Smooth muscle cell (in vitro differentiated cells): ENCODE measurements around the gene SUSD1. TPM values are rescaled to one million over a fixed set of nuclear protein-coding genes. Genes with fewer than 3 reads are reported as not detected.

Experiments used
- DNase-seq: peaks from one replicate; lab custom pipeline; 2025; ENCODE audit not compliant: unreplicated experiment; lab: John Stamatoyannopoulos, UW
- H2AFZ ChIP-seq: fragments of 200-600 bp; sonication (generic); 2 replicates; pipeline ENCODE4 v1.6.0; 2016; ENCODE audit warnings: antibody characterized with exemption, low read depth, mild to moderate bottlenecking
- H3F3A ChIP-seq: fragments of 200-600 bp; sonication (generic); 2 replicates; pipeline ENCODE4 v1.6.0; 2017; ENCODE audit warnings: antibody characterized with exemption, low read depth
- H3K27ac ChIP-seq: fragments of 200-600 bp; sonication (generic); 2 replicates; pipeline ENCODE4 v1.5.1; 2016; ENCODE audit warnings: low read depth, mild to moderate bottlenecking
- H3K27me3 ChIP-seq: fragments of 200-600 bp; sonication (generic); 2 replicates; pipeline ENCODE4 v1.6.1; 2016; ENCODE audit warnings: low read depth, mild to moderate bottlenecking
- H3K36me3 ChIP-seq: fragments of 200-600 bp; sonication (generic); 2 replicates; pipeline ENCODE4 v1.5.1; 2016; ENCODE audit warnings: low read depth
- H3K4me1 ChIP-seq: fragments of 200-600 bp; sonication (generic); 2 replicates; pipeline ENCODE4 v1.5.1; 2016; ENCODE audit warnings: low read depth
- H3K4me2 ChIP-seq: fragments of 200-600 bp; sonication (generic); 2 replicates; pipeline ENCODE4 v1.6.0; 2016; ENCODE audit warnings: mild to moderate bottlenecking
- H3K4me3 ChIP-seq: fragments of 200-600 bp; sonication (generic); 2 replicates; pipeline ENCODE4 v1.5.1; 2016; ENCODE audit warnings: mild to moderate bottlenecking
- H3K79me2 ChIP-seq: fragments of 200-600 bp; sonication (generic); 2 replicates; pipeline ENCODE4 v1.6.0; 2016; ENCODE audit warnings: low read depth, mild to moderate bottlenecking
- H3K9ac ChIP-seq: fragments of 200-600 bp; sonication (generic); 2 replicates; pipeline ENCODE4 v1.6.0; 2016; ENCODE audit warnings: low read depth
- H3K9me3 ChIP-seq: fragments of 200-600 bp; sonication (generic); replicated peaks from 2 replicates; pipeline ENCODE4 v1.5.1; 2016; ENCODE audit warnings: low read depth
- H4K20me1 ChIP-seq: fragments of 200-600 bp; sonication (generic); 2 replicates; pipeline ENCODE4 v1.6.0; 2016; ENCODE audit warnings: low read depth
- CTCF ChIP-seq: fragments of 200-600 bp; sonication (generic); IDR thresholded peaks from 2 replicates; pipeline ENCODE4 v1.5.1; 2017; ENCODE audit warnings: borderline replicate concordance, mild to moderate bottlenecking, antibody characterized with exemption; ENCODE audit not compliant: insufficient read depth, poor library complexity, severe bottlenecking
- WGBS: methylation state at CpG from one replicate; pipeline ENCODE4 v1.1.7; 2016; ENCODE audit warnings: low lambda C conversion rate; 5-methylcytosine and 5-hydroxymethylcytosine counted together
- polyA plus RNA-seq: library from polyadenylated mRNA; unstranded; fragments of >200 nt; fragmentation: Nextera tagmentation; extraction: Ambion mirVana; gene quantifications from 2 replicates; pipeline ENCODE4 v1.2.1, GENCODE V29; 2016
- total RNA-seq: library from RNA; depleted of rRNA; stranded (reverse); fragments of >200 nt; gene quantifications from 2 replicates; pipeline ENCODE4 v1.2.3, GENCODE V29; 2014

The SUSD1 gene
- total and polyA plus RNA-seq, 2 experiments from 2014 or later: 6.7 to 11.8 TPM

GRCh38 chr9:112093870-112094216 is 81.3 kb downstream of the SUSD1 start:
- no peak for TF ChIP-seq CTCF
- no peak overlapping the region for H3K27ac ChIP-seq
- no peak overlapping the region for H3K4me2 ChIP-seq
- no peak overlapping the region for H3K9ac ChIP-seq
- no peaks in the 10 kb centered on the region for H4K20me1 ChIP-seq
- no peak overlapping the region for H3K4me3 ChIP-seq
- no peaks in the 10 kb centered on the region for H3K4me1 ChIP-seq
- no peaks in the 10 kb centered on the region for H3F3A ChIP-seq
- H3K79me2 ChIP-seq: no peaks in the 10 kb centered on the region
- DNase-seq: no peak
- WGBS: 100% methylated on average over 3 of the region's 3 CpGs
- H2AFZ ChIP-seq: no peak overlapping the region
- H3K36me3 ChIP-seq: no peaks in the 10 kb centered on the region
- no peaks in the 10 kb centered on the region for H3K27me3 ChIP-seq
- no peaks in the 10 kb centered on the region for H3K9me3 ChIP-seq

GRCh38 chr9:112093147-112093869 is 81.8 kb downstream of the SUSD1 start:
- 94% methylated on average over 5 of the region's 5 CpGs for WGBS
- no peak for TF ChIP-seq CTCF
- Histone ChIP-seq H3K27ac (no peak overlapping the region), H3K9me3 (no peaks in the 10 kb centered on the region), H3K79me2 (no peaks in the 10 kb centered on the region), H3K27me3 (no peaks in the 10 kb centered on the region), H4K20me1 (no peaks in the 10 kb centered on the region), H3F3A (no peaks in the 10 kb centered on the region), H3K4me1 (no peaks in the 10 kb centered on the region), H3K9ac (no peak overlapping the region), H3K4me3 (no peak overlapping the region), H3K36me3 (no peaks in the 10 kb centered on the region), H3K4me2 (no peak overlapping the region), H2AFZ (no peak overlapping the region)
- no peak for DNase-seq

- H3F3A ChIP-seq: no peaks in the 10 kb centered on the region
- H3K9ac ChIP-seq: no peak overlapping the region
- H3K27ac ChIP-seq: no peak overlapping the region
- no peaks in the 10 kb centered on the region for H3K27me3 ChIP-seq
- H3K4me1 ChIP-seq: no peaks in the 10 kb centered on the region
- WGBS: 64% methylated on average over 1 of the region's 1 CpG
- H3K79me2 ChIP-seq: no peaks in the 10 kb centered on the region
- no peaks in the 10 kb centered on the region for H4K20me1 ChIP-seq
- no peak overlapping the region for H3K4me3 ChIP-seq
- DNase-seq: no peak
- H3K4me2 ChIP-seq: no peak overlapping the region
- no peaks in the 10 kb centered on the region for H3K9me3 ChIP-seq
- no peak for TF ChIP-seq CTCF
- H2AFZ ChIP-seq: no peak overlapping the region
- H3K36me3 ChIP-seq: peaks cover 4% of the 10 kb centered on the region
Observed at GRCh38 chr9:112091810-112092209, 83.3 kb downstream of the SUSD1 start.

- H3K27ac ChIP-seq: no peak overlapping the region
- no peaks in the 10 kb centered on the region for H3K79me2 ChIP-seq
- no peak overlapping the region for H3K9ac ChIP-seq
- no peak overlapping the region for H2AFZ ChIP-seq
- DNase-seq: no peak
- no peak for TF ChIP-seq CTCF
- no peak overlapping the region for H3K4me3 ChIP-seq
- no peaks in the 10 kb centered on the region for H4K20me1 ChIP-seq
- no peaks in the 10 kb centered on the region for H3K27me3 ChIP-seq
- no peak overlapping the region for H3K4me2 ChIP-seq
- H3K9me3 ChIP-seq: no peaks in the 10 kb centered on the region
- H3K4me1 ChIP-seq: no peaks in the 10 kb centered on the region
- H3K36me3 ChIP-seq: peaks cover 4% of the 10 kb centered on the region
- no peaks in the 10 kb centered on the region for H3F3A ChIP-seq
Observed at GRCh38 chr9:112087506-112087905, 87.6 kb downstream of the SUSD1 start.
